GM21717 (cell line): ENCODE measurements around the gene CACNA1A.
A peak's percentile ranks its signal among the peaks of the same experiment; 100 is the strongest.
"Not testable (repeated sequence)": the region's sequence is repeated elsewhere in the genome, so short reads cannot be mapped to it uniquely, and the experiment has no call there.

Source experiments
- ATAC-seq: cut with Tn5 transposase; IDR thresholded peaks from one replicate; pipeline ENCODE4 v1.9.1; 2021; ENCODE audit warnings: mild to moderate bottlenecking, moderate library complexity; ENCODE audit not compliant: unreplicated experiment

CACNA1A gene

GRCh38 chr19:13172346-13173138 is 333.7 kb downstream of the CACNA1A start:
- ATAC-seq, result no peak

DNA sequence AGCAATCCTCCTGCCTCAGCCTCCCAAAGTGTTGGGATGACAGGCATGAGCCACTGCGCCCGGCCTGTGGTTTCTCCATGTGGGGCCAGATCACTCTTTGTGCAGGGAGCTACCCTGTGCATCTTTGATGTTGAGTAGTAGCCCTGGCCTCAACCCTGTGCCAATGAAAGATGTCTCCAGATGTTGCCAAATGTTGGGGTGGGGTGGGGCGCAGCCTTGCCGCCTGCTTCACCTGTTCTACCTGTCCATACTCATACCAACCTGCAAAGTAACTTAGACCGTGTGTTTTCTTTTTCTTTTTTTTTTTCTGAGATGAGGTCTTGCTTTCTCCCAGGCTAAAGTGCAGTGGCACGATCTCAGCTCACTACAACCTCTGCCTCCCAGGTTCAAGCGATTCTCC is 335.1 kb downstream of the CACNA1A start:
- no peak for ATAC-seq

DNA sequence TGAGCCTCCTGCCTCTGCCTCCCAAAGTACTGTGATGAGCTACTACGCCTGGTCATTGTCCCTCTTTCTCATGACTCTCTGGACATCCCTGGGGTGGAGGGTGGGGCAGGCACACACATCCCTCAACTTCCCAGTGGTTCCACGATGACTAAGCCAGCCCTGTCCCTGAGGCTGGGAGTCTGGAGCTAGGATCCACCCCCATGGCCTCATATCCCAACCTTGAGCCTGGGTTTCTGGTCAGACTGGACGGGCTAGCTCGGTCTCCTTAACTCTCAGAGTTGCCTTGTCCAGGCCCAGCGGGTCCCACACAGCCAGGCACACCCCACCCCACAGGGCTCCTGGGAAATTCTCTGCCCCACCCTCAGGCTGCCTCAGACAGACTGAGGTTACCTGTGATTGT is 336.5 kb downstream of the CACNA1A start:
- no peak for ATAC-seq

GRCh38 chr19:13166151-13166550 is 340.1 kb downstream of the CACNA1A start:
- ATAC-seq, result not testable (repeated sequence)

DNA sequence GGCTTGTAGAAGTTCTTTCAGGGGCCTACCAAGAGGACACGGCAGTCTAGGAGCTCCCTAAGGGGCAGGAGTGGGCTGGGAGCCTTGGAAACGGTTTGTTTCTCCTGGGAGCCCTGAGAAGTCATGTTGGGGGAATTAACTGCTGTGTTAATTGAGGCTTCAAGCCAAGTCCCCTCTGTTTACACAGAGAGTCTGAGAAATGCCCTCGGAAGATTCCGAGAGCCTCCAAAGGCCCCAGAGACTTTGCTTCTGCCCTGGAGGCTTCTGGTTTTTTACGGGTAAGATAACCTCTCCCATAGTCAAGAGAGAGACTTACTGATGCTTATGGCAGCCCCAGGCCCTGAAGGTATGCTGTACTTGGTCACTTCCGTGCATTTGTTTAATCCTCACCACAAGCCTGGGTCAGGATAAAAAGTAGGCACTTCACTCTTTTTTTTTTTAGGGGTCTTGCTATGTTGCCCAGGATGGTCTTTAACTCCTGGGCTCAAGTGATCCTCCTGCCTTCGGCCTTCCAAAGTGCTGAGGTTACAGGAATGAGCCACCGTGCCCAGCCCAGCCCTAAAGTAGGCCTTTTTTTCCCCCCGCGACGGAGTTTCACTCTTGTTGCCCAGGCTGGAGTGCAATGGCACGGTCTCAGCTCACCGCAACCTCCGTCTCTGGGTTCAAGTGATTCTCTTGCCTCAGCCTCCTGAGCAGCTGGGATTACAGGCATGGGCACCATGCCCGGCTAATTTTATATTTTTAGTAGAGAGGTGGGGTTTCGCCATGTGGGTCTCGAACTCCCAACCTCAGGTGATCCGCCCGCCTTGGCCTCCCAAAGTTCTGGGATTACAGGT is 340.9 kb downstream of the CACNA1A start:
- no peak for ATAC-seq

DNA sequence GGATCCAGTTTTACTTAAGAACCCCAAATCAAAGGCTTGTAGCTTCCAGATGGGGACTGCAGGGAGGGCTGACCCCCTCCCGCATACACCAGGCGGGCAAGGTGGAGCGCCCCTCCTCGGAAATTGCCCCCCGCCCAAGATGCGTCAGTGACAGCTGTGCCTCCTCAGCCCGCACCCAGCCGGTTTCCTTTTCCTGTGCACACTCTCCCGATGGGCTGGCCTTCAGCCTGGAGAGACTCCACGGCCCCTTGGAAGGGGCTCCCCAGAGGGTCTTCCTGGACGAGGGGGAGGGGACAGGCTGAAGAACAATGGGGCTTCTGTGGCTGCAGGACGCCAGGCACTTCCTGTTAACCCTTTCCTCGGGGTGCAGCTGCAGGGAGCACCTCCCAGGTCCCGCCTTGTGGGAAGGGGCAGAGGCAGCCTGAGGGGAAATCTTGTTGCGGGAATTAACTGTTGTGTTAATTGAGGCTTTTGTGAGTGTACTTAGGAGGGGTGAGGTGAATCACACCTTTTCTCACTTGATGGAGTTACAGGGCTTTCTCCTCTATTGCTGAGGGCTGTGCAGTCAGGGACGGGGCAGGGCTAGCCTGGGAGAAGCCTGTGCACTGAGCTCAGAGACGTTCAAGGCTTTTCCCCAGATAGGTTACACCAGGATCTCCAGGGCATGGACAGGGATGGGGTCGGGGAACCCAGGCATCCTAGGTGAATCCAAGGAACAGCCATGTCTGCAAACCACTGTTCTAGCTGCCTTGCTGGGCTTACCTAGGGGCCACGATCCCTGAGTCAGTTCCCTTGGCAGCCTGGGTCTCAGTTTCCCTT is 341.7 kb downstream of the CACNA1A start:
- no peak for ATAC-seq

DNA sequence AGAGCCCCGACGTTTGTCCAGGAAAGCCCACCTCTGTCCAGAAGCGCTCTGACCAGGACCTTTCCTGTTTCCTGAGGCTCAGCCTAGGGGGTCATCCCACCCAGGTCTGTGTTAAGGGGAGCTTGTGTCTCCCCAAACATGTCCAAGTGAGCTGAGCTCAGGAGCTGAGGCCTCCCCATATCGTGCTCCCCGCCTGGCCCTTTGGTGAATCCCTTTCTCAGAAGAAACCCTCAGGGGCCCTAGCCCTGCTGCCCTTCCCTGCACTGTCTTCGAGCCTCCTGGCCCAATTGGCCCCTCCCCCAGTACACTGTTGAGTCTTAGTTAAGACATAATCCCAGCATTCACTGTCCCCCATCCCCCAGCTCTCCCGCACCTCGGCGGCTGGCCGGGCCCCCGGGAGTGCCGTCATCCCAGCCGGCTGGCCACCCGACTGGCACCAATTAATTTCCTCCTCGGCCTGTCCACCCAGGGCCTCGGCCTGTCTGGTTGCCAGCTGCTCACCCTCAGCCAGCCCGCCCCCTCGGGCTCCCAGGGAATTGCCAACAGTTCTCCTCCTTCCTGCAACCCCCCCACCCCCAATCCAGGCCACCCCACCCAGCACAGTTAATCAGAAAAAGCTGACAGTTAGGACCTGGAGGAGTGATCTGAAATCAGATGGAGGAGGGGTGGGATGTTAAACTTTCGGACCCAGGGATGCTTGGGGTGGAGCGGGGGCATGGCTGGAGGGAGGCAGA is 342.5 kb downstream of the CACNA1A start:
- ATAC-seq, result no peak

- peak; percentile 40 for ATAC-seq
Observed at GRCh38 chr19:13162724-13163608, 343.3 kb downstream of the CACNA1A start.

- ATAC-seq, result no peak
Observed at GRCh38 chr19:13160557-13160956, 345.7 kb downstream of the CACNA1A start.

GRCh38 chr19:13159713-13160112 is 346.6 kb downstream of the CACNA1A start:
- no peak for ATAC-seq
